Activated naive CD4-positive, alpha-beta T cell treated with anti-CD3 and anti-CD28 coated beads, Interleukin-2, amount 50 U/mL, for 72 hours (primary cell): ENCODE measurements around the gene CRTC1. TPM values are rescaled to one million over a fixed set of nuclear protein-coding genes. Genes with fewer than 3 reads are reported as not detected.
A peak's percentile ranks its signal among the peaks of the same experiment; 100 is the strongest.

Experiments used
- ATAC-seq, 2 donors: fragments of 150-1000 bp; cut with Tn5 transposase; 2 replicates each; pipeline ENCODE4 v1.10.0; 2021; ENCODE audit warnings: mild to moderate bottlenecking in 2 of 2, moderate library complexity in 2 of 2
- DNase-seq, 2 donors: peaks; one replicate each; pipeline ENCODE4 v3.0.0; 2021 to 2022; ENCODE audit warnings: low spot score in 2 of 2
- H3K27ac Mint-ChIP-seq, 2 donors: one replicate each; pipeline ENCODE4 v1.8.0; 2022; ENCODE audit warnings: mild to moderate bottlenecking in 2 of 2, mixed read lengths in 2 of 2
- H3K36me3 Mint-ChIP-seq, 2 donors: one replicate each; pipeline ENCODE4 v1.8.0; 2022; ENCODE audit warnings: mixed read lengths in 2 of 2
- H3K9me3 Mint-ChIP-seq, 2 donors: one replicate each; pipeline ENCODE4 v1.8.0; 2022; ENCODE audit warnings: mixed read lengths in 2 of 2
- total RNA-seq, 2 donors: library from RNA; stranded (reverse); gene quantifications; one replicate each; pipeline ENCODE4 v1.2.3, GENCODE V29; 2022

The CRTC1 gene
- total RNA-seq, 2 donors from 2014 or later, result 5.6 to 7.1 TPM

GRCh38 chr19:18708452-18709231 lies 25.2 kb downstream of the CRTC1 start:
- ATAC-seq (no peak), DNase-seq (no peak)
- peak overlapping the region; percentile 14 to 25 for H3K27ac Mint-ChIP-seq
- H3K36me3 Mint-ChIP-seq, result no peaks in the 10 kb centered on the region
- no peaks in the 10 kb centered on the region for H3K9me3 Mint-ChIP-seq

- Mint-ChIP-seq H3K27ac (peak overlapping the region in 1 of 2 donors; percentile 57), H3K9me3 (no peaks in the 10 kb centered on the region), H3K36me3 (no peaks in the 10 kb centered on the region)
- ATAC-seq, result no peak
- DNase-seq, result no peak
Measured at GRCh38 chr19:18709546-18709945, 26.1 kb downstream of the CRTC1 start.

GRCh38 chr19:18710186-18710585 lies 26.7 kb downstream of the CRTC1 start:
- Mint-ChIP-seq H3K36me3 (no peaks in the 10 kb centered on the region), H3K27ac (no peak overlapping the region), H3K9me3 (no peaks in the 10 kb centered on the region)
- DNase-seq (no peak), ATAC-seq (no peak)

GRCh38 chr19:18710996-18711751 lies 27.7 kb downstream of the CRTC1 start:
- no peak for DNase-seq
- no peaks in the 10 kb centered on the region for H3K9me3 Mint-ChIP-seq
- no peaks in the 10 kb centered on the region for H3K36me3 Mint-ChIP-seq

GRCh38 chr19:18711893-18712292 lies 28.4 kb downstream of the CRTC1 start:
- Mint-ChIP-seq H3K36me3 (no peaks in the 10 kb centered on the region), H3K9me3 (no peaks in the 10 kb centered on the region), H3K27ac (no peak overlapping the region)
- no peak for ATAC-seq
- no peak for DNase-seq

More at GRCh38 chr19:18710996-18711751, 27.7 kb downstream of the CRTC1 start:
- no peak overlapping the region for H3K27ac Mint-ChIP-seq
- ATAC-seq, result no peak

GRCh38 chr19:18712981-18713380 lies 29.5 kb downstream of the CRTC1 start:
- Mint-ChIP-seq H3K9me3 (no peaks in the 10 kb centered on the region), H3K27ac (no peak overlapping the region), H3K36me3 (no peaks in the 10 kb centered on the region)
- ATAC-seq (no peak), DNase-seq (no peak)

- no peak for ATAC-seq
- no peaks in the 10 kb centered on the region for H3K36me3 Mint-ChIP-seq
- no peak overlapping the region for H3K27ac Mint-ChIP-seq
- no peak for DNase-seq
- H3K9me3 Mint-ChIP-seq, result no peaks in the 10 kb centered on the region
Measured at GRCh38 chr19:18713550-18714117, 30.2 kb downstream of the CRTC1 start.

- Mint-ChIP-seq H3K9me3 (no peaks in the 10 kb centered on the region), H3K27ac (no peak overlapping the region), H3K36me3 (no peaks in the 10 kb centered on the region)
- ATAC-seq (no peak), DNase-seq (no peak)
Measured at GRCh38 chr19:18715416-18715815, 31.9 kb downstream of the CRTC1 start.

- Mint-ChIP-seq H3K36me3 (no peaks in the 10 kb centered on the region), H3K9me3 (no peaks in the 10 kb centered on the region), H3K27ac (no peak overlapping the region)
- no peak for ATAC-seq
- no peak for DNase-seq
Measured at GRCh38 chr19:18716857-18717256, 33.4 kb downstream of the CRTC1 start.

GRCh38 chr19:18717601-18718000 lies 34.1 kb downstream of the CRTC1 start:
- H3K9me3 Mint-ChIP-seq, result no peaks in the 10 kb centered on the region
- DNase-seq, result no peak
- no peaks in the 10 kb centered on the region for H3K36me3 Mint-ChIP-seq
- ATAC-seq, result no peak
- H3K27ac Mint-ChIP-seq, result no peak overlapping the region

- no peak overlapping the region for H3K27ac Mint-ChIP-seq
- no peak for DNase-seq
- no peak for ATAC-seq
- no peaks in the 10 kb centered on the region for H3K36me3 Mint-ChIP-seq
- no peaks in the 10 kb centered on the region for H3K9me3 Mint-ChIP-seq
Measured at GRCh38 chr19:18718015-18718526, 34.6 kb downstream of the CRTC1 start.

GRCh38 chr19:18718846-18719458 lies 35.5 kb downstream of the CRTC1 start:
- H3K36me3 Mint-ChIP-seq, result no peaks in the 10 kb centered on the region
- no peak for DNase-seq
- ATAC-seq, result no peak
- no peaks in the 10 kb centered on the region for H3K9me3 Mint-ChIP-seq
- no peak overlapping the region for H3K27ac Mint-ChIP-seq

GRCh38 chr19:18719541-18719940 lies 36.1 kb downstream of the CRTC1 start:
- Mint-ChIP-seq H3K36me3 (no peaks in the 10 kb centered on the region), H3K9me3 (no peaks in the 10 kb centered on the region), H3K27ac (no peak overlapping the region)
- DNase-seq (no peak), ATAC-seq (no peak)

- DNase-seq (no peak), ATAC-seq (peak in 1 of 2 donors; percentile 18)
- H3K9me3 Mint-ChIP-seq, result no peaks in the 10 kb centered on the region
- H3K36me3 Mint-ChIP-seq, result no peaks in the 10 kb centered on the region
- H3K27ac Mint-ChIP-seq, result peak overlapping the region in 1 of 2 donors; percentile 45
Measured at GRCh38 chr19:18723871-18724377, 40.4 kb downstream of the CRTC1 start.

- no peak for ATAC-seq
- no peaks in the 10 kb centered on the region for H3K9me3 Mint-ChIP-seq
- H3K27ac Mint-ChIP-seq, result peak overlapping the region in 1 of 2 donors; percentile 11
- DNase-seq, result no peak
- no peaks in the 10 kb centered on the region for H3K36me3 Mint-ChIP-seq
Measured at GRCh38 chr19:18725841-18726770, 42.6 kb downstream of the CRTC1 start.

GRCh38 chr19:18726846-18727245 lies 43.4 kb downstream of the CRTC1 start:
- no peaks in the 10 kb centered on the region for H3K36me3 Mint-ChIP-seq
- no peak for ATAC-seq

More at GRCh38 chr19:18726846-18727245, 43.4 kb downstream of the CRTC1 start:
- Mint-ChIP-seq H3K27ac (no peak overlapping the region), H3K9me3 (no peaks in the 10 kb centered on the region)
- no peak for DNase-seq
